Neural cell (in vitro differentiated cells): Measurements from ENCODE around the gene ARHGEF5. TPM values are rescaled to one million over a fixed set of nuclear protein-coding genes. Genes with fewer than 3 reads are reported as not detected.

Experiments
- H2AFZ ChIP-seq: fragments of 200-600, 300-800 bp; sonication (generic), shearing (Covaris generic); 2 replicates; pipeline ENCODE4 v1.6.0; 2014; ENCODE audit warnings: low read depth, mild to moderate bottlenecking, antibody characterized with exemption, low read length, moderate library complexity
- H3F3A ChIP-seq: fragments of 200-600 bp; shearing (Covaris generic); 2 replicates; pipeline ENCODE4 v1.6.1; 2016; ENCODE audit warnings: mild to moderate bottlenecking, moderate library complexity, mixed read lengths, antibody characterized with exemption, low read length; ENCODE audit not compliant: insufficient read depth, poor library complexity, severe bottlenecking
- H3K27ac ChIP-seq: fragments of 200-600, 300-800 bp; sonication (generic), shearing (Covaris generic); 2 replicates; pipeline ENCODE4 v1.5.1; 2014; ENCODE audit warnings: mild to moderate bottlenecking, low read length, moderate library complexity
- H3K27me3 ChIP-seq: fragments of 300-800, 200-600 bp; sonication (generic), shearing (Covaris generic); 2 replicates; pipeline ENCODE4 v1.6.0; 2014; ENCODE audit warnings: mild to moderate bottlenecking, low read depth, low read length, moderate library complexity; ENCODE audit not compliant: insufficient read depth
- H3K36me3 ChIP-seq: fragments of 300-800, 200-600 bp; sonication (generic), shearing (Covaris generic); 2 replicates; pipeline ENCODE4 v1.5.1; 2014; ENCODE audit warnings: mild to moderate bottlenecking, antibody characterized with exemption, low read length, moderate library complexity; ENCODE audit not compliant: insufficient read depth
- H3K4me2 ChIP-seq: fragments of 300-800, 200-600 bp; sonication (generic), shearing (Covaris generic); 2 replicates; pipeline ENCODE4 v1.6.0; 2014; ENCODE audit warnings: mild to moderate bottlenecking, low read length
- H3K4me3 ChIP-seq: fragments of 300-800, 200-600 bp; sonication (generic), shearing (Covaris generic); 2 replicates; pipeline ENCODE4 v1.5.1; 2014; ENCODE audit warnings: mild to moderate bottlenecking, low read length, moderate library complexity
- H3K79me2 ChIP-seq: fragments of 200-600 bp; shearing (Covaris generic); replicated peaks from 2 replicates; pipeline ENCODE4 v1.6.0; 2014; ENCODE audit warnings: mild to moderate bottlenecking, low read length, moderate library complexity; ENCODE audit not compliant: insufficient read depth
- H3K9ac ChIP-seq: fragments of 300-800, 200-600 bp; sonication (generic), shearing (Covaris generic); 2 replicates; pipeline ENCODE4 v1.6.1; 2016; ENCODE audit warnings: mild to moderate bottlenecking, low read length, mixed read lengths
- H3K9me2 ChIP-seq: fragments of 200-600 bp; shearing (Covaris generic); 2 replicates; pipeline ENCODE4 v1.6.1; 2016; ENCODE audit warnings: mild to moderate bottlenecking, low read length, mixed read lengths; ENCODE audit not compliant: insufficient read depth
- H3K9me3 ChIP-seq: fragments of 200-600, 300-800 bp; sonication (generic), shearing (Covaris generic); 2 replicates; pipeline ENCODE4 v1.6.1; 2016; ENCODE audit warnings: mild to moderate bottlenecking, mixed run types, low read length, moderate library complexity, mixed read lengths
- H4K20me1 ChIP-seq: fragments of 200-600 bp; shearing (Covaris generic); 2 replicates; pipeline ENCODE4 v1.6.1; 2016; ENCODE audit warnings: mild to moderate bottlenecking, mixed run types; ENCODE audit not compliant: insufficient read depth
- EP300 ChIP-seq: fragments of 450-650 bp; conservative IDR thresholded peaks from 2 replicates; pipeline ENCODE4 v1.6.1; 2014; ENCODE audit warnings: antibody characterized with exemption, mild to moderate bottlenecking, moderate library complexity; ENCODE audit not compliant: poor library complexity, severe bottlenecking
- EZH2 ChIP-seq: fragments of 200-600, 300-800 bp; shearing (Covaris generic), sonication (generic); IDR thresholded peaks from 2 replicates; pipeline ENCODE4 v1.6.1; 2014; ENCODE audit warnings: antibody characterized with exemption, low read length, borderline replicate concordance, mild to moderate bottlenecking; ENCODE audit not compliant: insufficient read depth, poor library complexity, severe bottlenecking
- MXI1 ChIP-seq: fragments of 450-650 bp; conservative IDR thresholded peaks from 2 replicates; pipeline ENCODE4 v1.6.1; 2014; ENCODE audit warnings: antibody characterized with exemption, mild to moderate bottlenecking; ENCODE audit not compliant: poor library complexity, severe bottlenecking
- POLR2AphosphoS5 ChIP-seq: IDR thresholded peaks from 2 replicates; pipeline ENCODE4 v1.6.1; 2012
- RAD21 ChIP-seq: fragments of 450-650 bp; conservative IDR thresholded peaks from 2 replicates; pipeline ENCODE4 v1.6.1; 2014; ENCODE audit warnings: antibody characterized with exemption, mild to moderate bottlenecking, moderate library complexity
- REST ChIP-seq: IDR thresholded peaks from 2 replicates; pipeline ENCODE4 v1.6.1; 2012; ENCODE audit warnings: borderline replicate concordance
- SMC3 ChIP-seq: fragments of 450-650 bp; conservative IDR thresholded peaks from 2 replicates; pipeline ENCODE4 v1.6.1; 2014; ENCODE audit warnings: antibody characterized with exemption, mild to moderate bottlenecking, moderate library complexity; ENCODE audit not compliant: poor library complexity
- TAF1 ChIP-seq: IDR thresholded peaks from 2 replicates; pipeline ENCODE4 v1.6.1; 2012; ENCODE audit warnings: low read depth
- polyA plus RNA-seq: library from polyadenylated mRNA; depleted of rRNA; stranded (reverse); fragments of >200 nt; gene quantifications from 2 replicates; pipeline ENCODE4 v1.2.3, GENCODE V29; 2014
- TF ChIP-seq, protein P1 (sequence below): fragments of 450-650 bp; IDR thresholded peaks from 2 replicates; pipeline ENCODE4 v1.5.1; 2014; ENCODE audit warnings: antibody characterized with exemption, mild to moderate bottlenecking, moderate library complexity; ENCODE audit not compliant: poor library complexity, severe bottlenecking

ARHGEF5 gene
- polyA plus RNA-seq, 1 donor from 2014 or later, result not detected

DNA sequence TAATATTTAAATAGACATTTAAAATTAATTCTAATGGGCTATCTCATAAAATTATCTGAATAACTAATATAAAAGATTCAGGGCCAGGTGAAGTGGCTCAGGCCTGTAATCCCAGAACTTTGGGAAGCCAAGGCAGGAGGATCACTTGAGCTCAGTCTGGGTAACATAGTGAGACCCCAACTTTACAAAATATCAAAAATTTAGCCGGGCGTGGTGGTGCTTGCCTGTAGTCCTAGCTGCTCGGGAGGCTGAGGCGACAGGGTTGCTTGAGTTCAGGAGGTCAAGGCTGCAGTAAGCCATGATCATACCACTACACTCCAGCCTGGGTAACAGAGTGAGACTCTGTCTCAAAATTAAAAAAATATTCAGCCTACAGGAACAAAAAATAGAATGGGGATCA, 35.8 kb downstream of the ARHGEF5 start:
- no peak overlapping the region for H3K27ac ChIP-seq
- no peaks in the 10 kb centered on the region for H3K36me3 ChIP-seq
- no peaks in the 10 kb centered on the region for H3K9me2 ChIP-seq
- no peaks in the 10 kb centered on the region for H4K20me1 ChIP-seq
- TF ChIP-seq, protein P1, sequence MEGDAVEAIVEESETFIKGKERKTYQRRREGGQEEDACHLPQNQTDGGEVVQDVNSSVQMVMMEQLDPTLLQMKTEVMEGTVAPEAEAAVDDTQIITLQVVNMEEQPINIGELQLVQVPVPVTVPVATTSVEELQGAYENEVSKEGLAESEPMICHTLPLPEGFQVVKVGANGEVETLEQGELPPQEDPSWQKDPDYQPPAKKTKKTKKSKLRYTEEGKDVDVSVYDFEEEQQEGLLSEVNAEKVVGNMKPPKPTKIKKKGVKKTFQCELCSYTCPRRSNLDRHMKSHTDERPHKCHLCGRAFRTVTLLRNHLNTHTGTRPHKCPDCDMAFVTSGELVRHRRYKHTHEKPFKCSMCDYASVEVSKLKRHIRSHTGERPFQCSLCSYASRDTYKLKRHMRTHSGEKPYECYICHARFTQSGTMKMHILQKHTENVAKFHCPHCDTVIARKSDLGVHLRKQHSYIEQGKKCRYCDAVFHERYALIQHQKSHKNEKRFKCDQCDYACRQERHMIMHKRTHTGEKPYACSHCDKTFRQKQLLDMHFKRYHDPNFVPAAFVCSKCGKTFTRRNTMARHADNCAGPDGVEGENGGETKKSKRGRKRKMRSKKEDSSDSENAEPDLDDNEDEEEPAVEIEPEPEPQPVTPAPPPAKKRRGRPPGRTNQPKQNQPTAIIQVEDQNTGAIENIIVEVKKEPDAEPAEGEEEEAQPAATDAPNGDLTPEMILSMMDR, result no peak
- TF ChIP-seq TAF1 (no peak), SMC3 (no peak), MXI1 (no peak), EZH2 (no peak), EP300 (no peak), RAD21 (no peak), REST (no peak), POLR2AphosphoS5 (no peak)
- no peaks in the 10 kb centered on the region for H3K27me3 ChIP-seq
- no peak overlapping the region for H3K4me3 ChIP-seq
- H3K4me2 ChIP-seq, result no peak overlapping the region
- H3F3A ChIP-seq, result no peaks in the 10 kb centered on the region
- no peaks in the 10 kb centered on the region for H3K79me2 ChIP-seq
- H3K9ac ChIP-seq, result no peak overlapping the region
- no peaks in the 10 kb centered on the region for H3K9me3 ChIP-seq
- no peak overlapping the region for H2AFZ ChIP-seq

DNA sequence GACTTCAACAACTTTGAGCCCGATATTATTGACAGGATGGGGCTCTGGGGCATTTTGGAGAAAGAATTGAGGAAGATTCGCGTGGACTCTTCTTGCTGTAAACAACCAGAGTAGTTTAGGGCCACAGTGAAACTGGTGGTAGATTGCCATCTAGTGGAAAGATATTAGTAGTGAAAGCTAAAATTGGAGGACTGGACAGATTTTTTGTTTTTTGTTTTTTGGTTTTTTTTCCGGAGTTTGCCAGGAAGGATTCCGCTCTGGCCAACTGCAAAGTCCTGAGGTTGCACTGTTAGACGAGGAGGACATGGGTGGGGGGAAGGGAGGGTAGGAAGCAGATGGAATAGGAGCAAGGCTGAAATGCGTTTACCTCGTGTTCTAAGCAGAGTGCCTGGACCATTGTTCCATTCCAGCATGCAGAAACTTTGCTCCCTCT, 36.6 kb downstream of the ARHGEF5 start:
- TF ChIP-seq RAD21 (peak; percentile 87), SMC3 (peak; percentile 88), MXI1 (no peak)
- TF ChIP-seq, protein P1, result peak; percentile 84
- H3F3A ChIP-seq, result no peaks in the 10 kb centered on the region
- H3K9me2 ChIP-seq, result no peaks in the 10 kb centered on the region
- H2AFZ ChIP-seq, result no peak overlapping the region
- H3K27ac ChIP-seq, result no peak overlapping the region
- H3K4me2 ChIP-seq, result no peak overlapping the region
- H3K27me3 ChIP-seq, result no peaks in the 10 kb centered on the region
- H3K9ac ChIP-seq, result no peak overlapping the region
- H3K9me3 ChIP-seq, result no peaks in the 10 kb centered on the region
- H3K4me3 ChIP-seq, result no peak overlapping the region
- H3K36me3 ChIP-seq, result no peaks in the 10 kb centered on the region
- no peaks in the 10 kb centered on the region for H3K79me2 ChIP-seq
- no peaks in the 10 kb centered on the region for H4K20me1 ChIP-seq
